ENCODE measurements around the gene MSRB1. TPM values are rescaled to one million over a fixed set of nuclear protein-coding genes. Genes with fewer than 3 reads are reported as not detected.

MSRB1 gene
- total RNA-seq, 6 experiments from 2014 or later = 21.0 to 27.4 (median 22.7) TPM

DNA sequence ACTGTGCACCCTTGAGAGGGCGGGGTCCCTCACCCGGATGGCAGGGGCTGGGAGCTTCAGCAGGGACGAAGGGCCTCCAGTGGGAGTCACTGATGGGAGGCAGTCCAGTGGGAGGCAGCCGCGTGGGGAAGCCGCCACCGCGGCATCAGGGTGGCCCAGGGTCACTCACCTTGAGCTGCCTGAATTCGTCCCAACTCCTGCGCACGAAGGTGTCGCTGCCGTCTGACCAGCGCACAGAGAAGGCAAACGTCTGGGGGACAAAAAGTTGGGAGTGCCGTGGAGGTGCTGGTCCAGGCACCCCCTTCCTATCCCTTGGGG lies 37.7 kb upstream of the MSRB1 start:
- no peak for DNase-seq
- Mint-ChIP-seq H3K36me3 (ENCODE audit: low read depth) (no peaks in the 10 kb centered on the region), H3K27ac (no peak overlapping the region), H3K9me3 (no peaks in the 10 kb centered on the region), H3K27me3 (ENCODE audit: insufficient read depth) (peaks cover 12% of the 10 kb centered on the region), H3K4me1 (ENCODE audit: low read depth) (peaks cover 16% of the 10 kb centered on the region), H3K4me3 (no peak overlapping the region)
- TF ChIP-seq, protein P1, sequence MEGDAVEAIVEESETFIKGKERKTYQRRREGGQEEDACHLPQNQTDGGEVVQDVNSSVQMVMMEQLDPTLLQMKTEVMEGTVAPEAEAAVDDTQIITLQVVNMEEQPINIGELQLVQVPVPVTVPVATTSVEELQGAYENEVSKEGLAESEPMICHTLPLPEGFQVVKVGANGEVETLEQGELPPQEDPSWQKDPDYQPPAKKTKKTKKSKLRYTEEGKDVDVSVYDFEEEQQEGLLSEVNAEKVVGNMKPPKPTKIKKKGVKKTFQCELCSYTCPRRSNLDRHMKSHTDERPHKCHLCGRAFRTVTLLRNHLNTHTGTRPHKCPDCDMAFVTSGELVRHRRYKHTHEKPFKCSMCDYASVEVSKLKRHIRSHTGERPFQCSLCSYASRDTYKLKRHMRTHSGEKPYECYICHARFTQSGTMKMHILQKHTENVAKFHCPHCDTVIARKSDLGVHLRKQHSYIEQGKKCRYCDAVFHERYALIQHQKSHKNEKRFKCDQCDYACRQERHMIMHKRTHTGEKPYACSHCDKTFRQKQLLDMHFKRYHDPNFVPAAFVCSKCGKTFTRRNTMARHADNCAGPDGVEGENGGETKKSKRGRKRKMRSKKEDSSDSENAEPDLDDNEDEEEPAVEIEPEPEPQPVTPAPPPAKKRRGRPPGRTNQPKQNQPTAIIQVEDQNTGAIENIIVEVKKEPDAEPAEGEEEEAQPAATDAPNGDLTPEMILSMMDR (IDR thresholded peaks at IDR 0.05) = no peak

- H3K27me3 Mint-ChIP-seq (ENCODE audit: insufficient read depth) = peaks cover 12% of the 10 kb centered on the region
- TF ChIP-seq, protein P1 (IDR thresholded peaks at IDR 0.05) = no peak
- H3K9me3 Mint-ChIP-seq = no peaks in the 10 kb centered on the region
- no peak overlapping the region for H3K27ac Mint-ChIP-seq
- H3K36me3 Mint-ChIP-seq (ENCODE audit: low read depth) = no peaks in the 10 kb centered on the region
- no peak overlapping the region for H3K4me3 Mint-ChIP-seq
- DNase-seq = no peak
- peaks cover 13% of the 10 kb centered on the region for H3K4me1 Mint-ChIP-seq (ENCODE audit: low read depth)
Observed at GRCh38 chr16:1980030-1980769, 37.2 kb upstream of the MSRB1 start.

DNA sequence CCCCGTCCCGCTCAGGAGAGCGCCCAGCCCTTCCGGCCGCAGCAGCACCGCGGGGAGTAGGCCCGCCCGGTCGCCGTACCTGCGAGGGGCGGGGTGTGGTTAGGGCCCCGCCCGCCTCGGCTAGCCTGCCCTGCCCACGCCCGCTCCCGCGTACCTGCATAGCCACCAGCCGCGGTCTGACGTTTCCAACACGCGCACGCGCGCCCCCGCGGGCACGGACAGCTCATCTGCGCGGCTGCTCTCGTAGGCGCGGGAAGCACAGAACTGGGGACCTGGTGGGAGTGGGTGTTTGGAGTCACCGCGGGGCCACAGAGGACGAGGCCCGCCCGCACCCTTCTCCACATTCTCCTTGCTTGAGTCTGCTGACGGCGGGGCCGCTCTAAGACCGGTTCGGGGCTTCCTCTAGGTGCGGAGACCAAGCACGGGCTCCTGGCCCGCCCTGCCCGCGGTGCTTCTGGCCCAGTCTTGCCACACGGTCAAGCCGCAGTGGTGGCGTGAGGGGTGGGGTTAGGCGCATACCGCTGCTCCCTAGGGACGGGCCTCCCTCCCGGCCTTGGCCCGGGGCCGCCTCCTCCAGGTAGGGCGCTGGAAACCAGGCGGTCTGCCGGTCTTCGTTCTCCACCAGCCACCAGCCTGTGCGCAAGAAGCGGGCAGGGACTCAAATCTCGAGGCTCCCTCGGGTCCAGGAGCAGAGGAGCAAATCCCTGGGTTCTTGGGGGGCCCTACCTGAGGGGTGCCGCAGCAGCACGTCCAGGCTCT lies 36.5 kb upstream of the MSRB1 start:
- DNase-seq = no peak
- H3K27ac Mint-ChIP-seq = no peak overlapping the region
- H3K4me3 Mint-ChIP-seq = no peak overlapping the region
- peaks cover 9% of the 10 kb centered on the region for H3K27me3 Mint-ChIP-seq (ENCODE audit: insufficient read depth)
- H3K4me1 Mint-ChIP-seq (ENCODE audit: low read depth) = peaks cover 6% of the 10 kb centered on the region; the same call in 1 of the 2 replicates
- no peaks in the 10 kb centered on the region for H3K9me3 Mint-ChIP-seq
- no peaks in the 10 kb centered on the region for H3K36me3 Mint-ChIP-seq (ENCODE audit: low read depth)
- TF ChIP-seq, protein P1 (IDR thresholded peaks at IDR 0.05) = no peak

- Mint-ChIP-seq H3K27ac (no peak overlapping the region), H3K4me1 (ENCODE audit: low read depth) (peaks cover 6% of the 10 kb centered on the region; the same call in 1 of the 2 replicates), H3K4me3 (no peak overlapping the region), H3K36me3 (ENCODE audit: low read depth) (no peaks in the 10 kb centered on the region), H3K9me3 (no peaks in the 10 kb centered on the region), H3K27me3 (ENCODE audit: insufficient read depth) (peaks cover 8% of the 10 kb centered on the region)
- DNase-seq = no peak
- TF ChIP-seq, protein P1 (IDR thresholded peaks at IDR 0.05) = no peak
Observed at GRCh38 chr16:1978476-1979120, 35.6 kb upstream of the MSRB1 start.

GRCh38 chr16:1977875-1978268 lies 34.9 kb upstream of the MSRB1 start:
- H3K4me1 Mint-ChIP-seq (ENCODE audit: low read depth) = peaks cover 4% of the 10 kb centered on the region
- no peak overlapping the region for H3K27ac Mint-ChIP-seq
- TF ChIP-seq, protein P1 (IDR thresholded peaks at IDR 0.05) = no peak
- peaks cover 8% of the 10 kb centered on the region for H3K27me3 Mint-ChIP-seq (ENCODE audit: insufficient read depth)
- H3K4me3 Mint-ChIP-seq = no peak overlapping the region
- H3K36me3 Mint-ChIP-seq (ENCODE audit: low read depth) = no peaks in the 10 kb centered on the region
- DNase-seq = no peak
- no peaks in the 10 kb centered on the region for H3K9me3 Mint-ChIP-seq
